K562 (cell line): ENCODE results near the gene RGS14. TPM values are rescaled to one million over a fixed set of nuclear protein-coding genes. Genes with fewer than 3 reads are reported as not detected.

ENCODE experiments used
- CBFB ChIP-seq: sonication (generic); formaldehyde crosslinking; IDR thresholded peaks from 2 replicates; pipeline ENCODE4 v1.4.0; 2020; ENCODE audit warnings: mild to moderate bottlenecking, missing genetic modification reagents
- CBX1 ChIP-seq: sonication (generic); IDR thresholded peaks from 2 replicates; pipeline ENCODE4 v1.6.1; 2016; ENCODE audit warnings: antibody characterized with exemption, low read depth, mild to moderate bottlenecking
- CBX3 ChIP-seq, 2 experiments: IDR thresholded peaks; 1 replicate in 1 of 2; 2 replicates in 1 of 2; pipeline ENCODE4 v1.6.1; 2012; ENCODE audit warnings: inconsistent platforms in 2 of 2, low read length in 2 of 2, borderline replicate concordance in 1 of 2, control low read depth in 1 of 2
- CBX8 ChIP-seq: fragments of 200-600 bp; sonication (generic); IDR thresholded peaks from 2 replicates; pipeline ENCODE4 v1.6.1; 2012; ENCODE audit warnings: borderline replicate concordance, mixed run types, low read depth, mild to moderate bottlenecking, moderate library complexity, mixed read lengths, low read length, control low read depth, inconsistent platforms; ENCODE audit not compliant: poor library complexity, severe bottlenecking; ENCODE audit errors: extremely low read depth
- E2F3 ChIP-seq: fragments of 250-450 bp; sonication (Bioruptor Pico); IDR thresholded peaks from 2 replicates; pipeline ENCODE4 v1.4.0; 2020; ENCODE audit warnings: mild to moderate bottlenecking
- ETV5 ChIP-seq: sonication (generic); formaldehyde crosslinking; IDR thresholded peaks from 2 replicates; pipeline ENCODE4 v1.4.0; 2020; ENCODE audit warnings: low read depth, mild to moderate bottlenecking, missing genetic modification reagents
- FUS ChIP-seq: fragments of 200-400 bp; formaldehyde crosslinking; optimal IDR thresholded peaks from 2 replicates; pipeline ENCODE3; 2017; ENCODE audit warnings: low read depth, low read length
- GATAD2A ChIP-seq: fragments of 450-650 bp; IDR thresholded peaks from 2 replicates; pipeline ENCODE4 v1.6.1; 2017
- HMGN3 ChIP-seq: IDR thresholded peaks from 2 replicates; pipeline ENCODE4 v1.6.1; 2011; ENCODE audit warnings: borderline replicate concordance, low read depth, mild to moderate bottlenecking, mixed read lengths, low read length; ENCODE audit not compliant: insufficient read length; ENCODE audit errors: extremely low read depth
- KDM1A ChIP-seq, 2 experiments: fragments of 450-650 bp; IDR thresholded peaks; 2 replicates each; pipeline ENCODE4 v1.6.1; 2016; ENCODE audit warnings: mild to moderate bottlenecking in 2 of 2
- LCOR ChIP-seq: sonication (generic); formaldehyde crosslinking; IDR thresholded peaks from 2 replicates; pipeline ENCODE4 v1.8.0; 2022; ENCODE audit warnings: mild to moderate bottlenecking, missing genetic modification reagents
- POLR2AphosphoS5 ChIP-seq: IDR thresholded peaks from 2 replicates; pipeline ENCODE4 v1.6.1; 2011; ENCODE audit warnings: mild to moderate bottlenecking, low read depth, low read length, moderate library complexity; ENCODE audit not compliant: control insufficient read depth, insufficient read depth
- RHOXF2B ChIP-seq: fragments of 250-450 bp; sonication (Bioruptor Pico); conservative IDR thresholded peaks from 2 replicates; pipeline ENCODE4 v1.5.1; 2021
- U2AF1 ChIP-seq: fragments of 200-400 bp; formaldehyde crosslinking; optimal IDR thresholded peaks from 2 replicates; pipeline ENCODE3; 2017; ENCODE audit warnings: mild to moderate bottlenecking, low read depth, low read length, moderate library complexity
- ZKSCAN1 ChIP-seq: fragments of 150-350 bp; IDR thresholded peaks from 2 replicates; pipeline ENCODE4 v1.6.1; 2016; ENCODE audit warnings: low read depth, low read length
- ZNF134 ChIP-seq: fragments of 250-450 bp; sonication (Bioruptor Pico); conservative IDR thresholded peaks from 2 replicates; pipeline ENCODE4 v1.4.0; 2020
- polyA plus RNA-seq, 8 experiments: library from polyadenylated mRNA; depleted of rRNA in 4 of 8; stranded (reverse) in 5 of 8; unstranded in 3 of 8; fragments of >200 nt; fragmentation: Nextera tagmentation in 2 of 8; fragmentation: Illumina TruSeq in 1 of 8; extraction: Ambion mirVana in 2 of 8; extraction: Trizol in 1 of 8; gene quantifications; 2 replicates each; pipeline versions ENCODE4 v1.2.1 to v1.2.3, GENCODE V29; 2011 to 2014; ENCODE audit warnings: inconsistent platforms in 1 of 8, missing spikeins in 1 of 8
- total RNA-seq, 7 experiments: library from RNA; depleted of rRNA in 6 of 7; stranded (reverse); fragments of >200 nt in 6 of 7; fragmentation: Illumina TruSeq in 2 of 7; extraction: Trizol in 2 of 7; gene quantifications; 2 replicates each; pipeline versions ENCODE4 v1.2.1 to v1.2.3, GENCODE V29; 2011 to 2021; ENCODE audit warnings: low replicate concordance in 1 of 7
- TF ChIP-seq, protein P1 (sequence below): sonication (generic); formaldehyde crosslinking; IDR thresholded peaks from 2 replicates; pipeline ENCODE4 v1.8.1; 2023; ENCODE audit warnings: mild to moderate bottlenecking, missing genetic modification reagents, moderate library complexity
- TF ChIP-seq, protein P2 (sequence below): sonication (generic); formaldehyde crosslinking; IDR thresholded peaks from 2 replicates; pipeline ENCODE4 v1.8.1; 2023; ENCODE audit warnings: mild to moderate bottlenecking, missing genetic modification reagents
- TF ChIP-seq, protein P3 (sequence below): fragments of 450-650 bp; IDR thresholded peaks from 2 replicates; pipeline ENCODE4 v1.6.1; 2016

The RGS14 gene
- total and polyA plus RNA-seq, 9 of the 15 experiments (the other 6 are each of a cell fraction or from before 2014, with no cell fraction given) = 0.28 to 75.9 (median 34.5) TPM

DNA sequence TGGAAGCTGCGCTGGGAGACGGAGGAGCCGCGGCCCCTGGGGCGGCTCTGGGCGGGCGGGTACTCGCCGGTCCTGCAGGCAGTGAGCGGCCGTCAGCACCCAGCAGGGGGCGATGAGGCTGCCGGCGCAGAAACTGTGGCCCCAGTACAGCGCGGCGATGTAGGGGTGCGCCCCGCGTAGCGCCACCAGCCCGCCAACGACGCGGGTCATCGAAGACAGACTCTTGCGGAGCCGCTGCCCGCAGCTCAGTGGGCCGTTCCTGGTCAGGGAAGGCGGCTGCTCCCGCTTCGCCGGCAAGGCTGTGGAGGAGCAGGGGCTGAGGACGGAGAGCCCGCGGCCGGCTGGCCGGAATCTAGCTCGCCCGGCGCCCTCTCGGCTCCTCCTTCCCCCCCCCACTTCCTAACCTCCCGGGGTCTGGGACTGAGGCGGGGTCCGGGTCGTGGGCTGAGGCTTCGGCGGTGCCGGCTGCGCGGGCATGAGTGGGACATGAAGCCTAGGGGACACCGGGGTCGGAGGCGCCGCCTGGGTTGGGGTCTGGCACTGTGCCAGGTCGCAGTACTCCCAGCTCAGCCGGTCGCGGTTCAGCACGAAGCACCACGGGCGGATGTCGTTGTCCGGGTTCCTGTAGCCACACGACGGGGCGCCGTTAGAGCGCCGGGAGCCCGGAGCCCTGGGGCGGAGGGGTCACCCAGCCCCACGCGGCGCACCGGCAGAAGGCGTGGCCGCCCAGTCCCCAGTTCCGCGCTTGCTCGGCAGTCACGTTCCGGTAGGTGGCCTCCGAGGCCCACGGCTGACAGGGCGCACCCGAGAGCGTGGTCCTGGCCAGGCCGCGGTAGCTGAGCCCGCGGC lies 46.3 kb downstream of the RGS14 start (continued):
- TF ChIP-seq, protein P1, sequence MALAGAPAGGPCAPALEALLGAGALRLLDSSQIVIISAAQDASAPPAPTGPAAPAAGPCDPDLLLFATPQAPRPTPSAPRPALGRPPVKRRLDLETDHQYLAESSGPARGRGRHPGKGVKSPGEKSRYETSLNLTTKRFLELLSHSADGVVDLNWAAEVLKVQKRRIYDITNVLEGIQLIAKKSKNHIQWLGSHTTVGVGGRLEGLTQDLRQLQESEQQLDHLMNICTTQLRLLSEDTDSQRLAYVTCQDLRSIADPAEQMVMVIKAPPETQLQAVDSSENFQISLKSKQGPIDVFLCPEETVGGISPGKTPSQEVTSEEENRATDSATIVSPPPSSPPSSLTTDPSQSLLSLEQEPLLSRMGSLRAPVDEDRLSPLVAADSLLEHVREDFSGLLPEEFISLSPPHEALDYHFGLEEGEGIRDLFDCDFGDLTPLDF (CRISPR knock-in tag) = peak; percentile 36; the same call in 1 of the 2 replicates
- TF ChIP-seq FUS (peak; percentile 97), CBX1 (peak; percentile 54; the same call in 1 of the 2 replicates), RHOXF2B (no peak), ETV5 (CRISPR knock-in tag) (peak; percentile 67; the same call in 1 of the 2 replicates), ZKSCAN1 (0 out of 2 replicates have a peak, but pooled peaks have one; percentile 40), ZNF134 (peak; percentile 72), CBFB (CRISPR knock-in tag) (peak; percentile 73), CBX3 (IDR thresholded peaks at IDR 0.05; ENCODE audit: borderline replicate concordance in 1 of 2, low read length in 2 of 2) (peak in 1 of 2 experiments; percentile 73; a peak in 1 of 3 replicates), U2AF1 (peak; percentile 68), GATAD2A (peak; percentile 83), POLR2AphosphoS5 (peak; percentile 9; the same call in 1 of the 2 replicates), CBX8 (no peak), HMGN3 (peak; percentile 66), LCOR (peak; percentile 82), KDM1A (IDR thresholded peaks at IDR 0.05) (no peak), E2F3 (CRISPR knock-in tag) (peak; percentile 50; the same call in 1 of the 2 replicates)
- TF ChIP-seq, protein P2, sequence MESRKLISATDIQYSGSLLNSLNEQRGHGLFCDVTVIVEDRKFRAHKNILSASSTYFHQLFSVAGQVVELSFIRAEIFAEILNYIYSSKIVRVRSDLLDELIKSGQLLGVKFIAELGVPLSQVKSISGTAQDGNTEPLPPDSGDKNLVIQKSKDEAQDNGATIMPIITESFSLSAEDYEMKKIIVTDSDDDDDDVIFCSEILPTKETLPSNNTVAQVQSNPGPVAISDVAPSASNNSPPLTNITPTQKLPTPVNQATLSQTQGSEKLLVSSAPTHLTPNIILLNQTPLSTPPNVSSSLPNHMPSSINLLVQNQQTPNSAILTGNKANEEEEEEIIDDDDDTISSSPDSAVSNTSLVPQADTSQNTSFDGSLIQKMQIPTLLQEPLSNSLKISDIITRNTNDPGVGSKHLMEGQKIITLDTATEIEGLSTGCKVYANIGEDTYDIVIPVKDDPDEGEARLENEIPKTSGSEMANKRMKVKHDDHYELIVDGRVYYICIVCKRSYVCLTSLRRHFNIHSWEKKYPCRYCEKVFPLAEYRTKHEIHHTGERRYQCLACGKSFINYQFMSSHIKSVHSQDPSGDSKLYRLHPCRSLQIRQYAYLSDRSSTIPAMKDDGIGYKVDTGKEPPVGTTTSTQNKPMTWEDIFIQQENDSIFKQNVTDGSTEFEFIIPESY (CRISPR knock-in tag) = peak; percentile 66
- TF ChIP-seq, protein P3, sequence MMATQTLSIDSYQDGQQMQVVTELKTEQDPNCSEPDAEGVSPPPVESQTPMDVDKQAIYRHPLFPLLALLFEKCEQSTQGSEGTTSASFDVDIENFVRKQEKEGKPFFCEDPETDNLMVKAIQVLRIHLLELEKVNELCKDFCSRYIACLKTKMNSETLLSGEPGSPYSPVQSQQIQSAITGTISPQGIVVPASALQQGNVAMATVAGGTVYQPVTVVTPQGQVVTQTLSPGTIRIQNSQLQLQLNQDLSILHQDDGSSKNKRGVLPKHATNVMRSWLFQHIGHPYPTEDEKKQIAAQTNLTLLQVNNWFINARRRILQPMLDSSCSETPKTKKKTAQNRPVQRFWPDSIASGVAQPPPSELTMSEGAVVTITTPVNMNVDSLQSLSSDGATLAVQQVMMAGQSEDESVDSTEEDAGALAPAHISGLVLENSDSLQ = no peak
- TF ChIP-seq, all 486 proteins: peak for 160
